HG03520 (cell line): ENCODE results near the gene GPC6.

Source experiments
- ATAC-seq: cut with Tn5 transposase; IDR thresholded peaks from one replicate; pipeline ENCODE4 v1.9.1; 2021; ENCODE audit warnings: mild to moderate bottlenecking, moderate library complexity; ENCODE audit not compliant: unreplicated experiment

Gene GPC6

DNA sequence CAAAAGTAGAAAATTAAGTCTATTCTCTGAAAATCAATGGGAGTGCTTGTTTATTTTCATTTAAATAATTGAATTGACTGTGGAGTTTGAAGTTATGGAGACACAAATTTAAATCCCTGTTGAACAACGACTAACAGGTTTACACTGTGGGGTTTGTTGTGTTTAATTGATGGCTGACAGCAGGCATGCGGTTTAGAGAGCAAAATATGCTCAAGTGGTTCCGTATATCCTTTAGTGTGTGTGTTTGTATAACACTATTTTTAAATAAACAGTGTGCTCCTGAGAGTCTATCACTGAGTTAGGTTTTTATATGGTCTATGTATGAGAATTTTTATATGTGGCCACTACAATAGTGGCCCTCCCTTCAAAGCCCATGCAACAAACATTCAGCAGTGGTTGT lies 332.0 kb downstream of the GPC6 start:
- no peak for ATAC-seq

DNA sequence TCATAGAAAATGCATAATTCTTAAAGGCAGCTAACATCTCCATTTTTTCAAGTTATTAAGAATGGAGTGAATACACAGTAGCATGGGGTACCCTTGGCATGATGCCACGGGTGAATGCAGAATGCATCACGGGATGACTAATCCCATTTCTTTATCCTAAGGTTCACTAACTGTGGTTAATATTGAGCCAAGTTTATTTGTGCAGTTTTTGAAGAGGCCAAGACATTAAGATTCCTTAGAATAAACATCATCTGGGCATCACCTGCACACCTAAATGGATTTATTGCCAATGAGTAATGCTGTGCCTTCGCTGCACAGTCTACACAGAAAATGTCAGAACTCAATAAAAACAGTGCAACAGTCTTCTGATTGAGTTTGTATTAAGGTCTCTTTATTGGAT lies 333.1 kb downstream of the GPC6 start:
- ATAC-seq = no peak

DNA sequence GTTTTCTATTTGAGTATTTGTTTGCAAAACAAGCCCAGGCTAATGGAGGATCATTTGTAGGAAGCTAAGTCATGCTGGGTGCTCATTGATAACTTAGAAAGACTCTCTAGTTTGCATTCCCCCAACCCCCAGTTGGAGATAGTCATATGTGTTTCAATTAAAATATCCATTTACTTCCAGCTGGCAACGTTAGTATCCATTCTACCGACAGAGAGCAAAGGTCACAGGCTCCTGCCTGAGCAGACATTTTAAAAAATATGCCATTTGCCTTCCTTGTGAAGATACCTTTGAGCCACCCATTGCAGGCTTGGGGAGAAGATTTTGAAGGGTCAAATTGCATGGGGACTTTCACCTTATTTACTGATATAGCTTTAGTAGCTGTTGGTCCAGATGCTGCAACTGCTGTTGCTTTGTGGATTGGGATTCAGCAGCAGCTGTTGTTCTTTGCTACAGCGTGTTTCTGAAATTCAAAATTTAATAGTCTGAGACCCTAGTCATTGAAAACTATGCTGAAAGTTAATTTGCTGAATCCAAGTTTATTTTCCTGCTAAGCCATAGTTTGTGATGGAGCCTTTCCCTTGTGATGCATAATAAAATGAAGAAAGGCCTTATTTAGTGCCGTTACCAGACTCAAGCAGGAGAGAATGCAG lies 335.1 kb downstream of the GPC6 start:
- no peak for ATAC-seq

DNA sequence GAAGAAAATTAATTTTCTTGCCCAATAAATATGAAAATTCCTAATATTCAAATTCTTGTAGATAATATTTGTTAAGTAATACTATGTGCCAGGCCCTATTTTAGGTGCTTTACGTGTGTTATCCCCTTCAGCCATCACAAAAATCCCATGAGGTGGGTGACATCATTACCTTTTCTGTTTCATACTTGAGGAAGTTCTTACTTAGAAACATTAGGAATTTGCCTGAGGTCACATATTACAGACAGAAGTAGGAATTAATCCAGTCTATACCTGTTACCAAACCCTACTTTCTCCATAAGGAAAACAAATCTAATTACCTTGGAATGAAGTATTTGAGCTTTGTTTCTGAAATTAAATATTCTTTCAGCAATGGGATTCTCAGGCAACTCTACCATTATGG lies 336.1 kb downstream of the GPC6 start:
- no peak for ATAC-seq

DNA sequence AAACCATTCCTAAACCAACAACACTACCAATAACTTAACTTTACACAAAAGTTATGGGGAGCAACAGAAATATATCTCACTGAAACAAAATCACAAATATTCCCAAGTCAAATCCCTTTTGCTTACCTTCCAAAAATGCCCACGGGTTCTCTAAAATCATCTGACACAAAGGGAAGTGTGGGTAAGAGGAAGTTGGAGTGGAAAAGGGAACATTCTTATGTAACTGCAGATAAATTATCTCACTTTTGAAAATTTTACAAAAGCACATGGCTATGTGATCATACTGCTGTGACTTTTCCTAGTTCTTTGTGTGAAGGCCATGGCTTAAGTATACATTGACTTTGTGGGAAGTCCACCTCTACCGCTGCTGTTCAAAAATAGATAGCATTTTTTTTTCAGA lies 350.5 kb downstream of the GPC6 start:
- ATAC-seq = no peak

DNA sequence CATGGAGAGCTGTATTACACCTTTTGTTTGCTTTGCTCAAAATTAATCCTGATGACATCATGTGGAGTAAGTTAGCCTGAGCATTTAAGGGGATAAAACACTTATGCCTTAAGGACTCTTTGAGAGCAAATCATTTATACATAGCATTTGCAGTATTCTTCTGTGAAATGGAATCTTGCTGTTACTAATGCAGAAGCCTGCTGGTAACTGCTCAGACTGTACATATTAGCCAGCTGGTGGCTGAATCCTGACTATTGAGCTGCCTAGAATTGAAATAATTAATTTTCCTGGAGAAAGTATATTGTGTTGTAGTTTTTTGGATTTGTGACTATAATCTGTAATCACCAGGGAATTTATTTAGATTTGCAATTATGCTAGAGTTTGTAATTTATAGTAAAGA lies 363.2 kb downstream of the GPC6 start:
- no peak for ATAC-seq

DNA sequence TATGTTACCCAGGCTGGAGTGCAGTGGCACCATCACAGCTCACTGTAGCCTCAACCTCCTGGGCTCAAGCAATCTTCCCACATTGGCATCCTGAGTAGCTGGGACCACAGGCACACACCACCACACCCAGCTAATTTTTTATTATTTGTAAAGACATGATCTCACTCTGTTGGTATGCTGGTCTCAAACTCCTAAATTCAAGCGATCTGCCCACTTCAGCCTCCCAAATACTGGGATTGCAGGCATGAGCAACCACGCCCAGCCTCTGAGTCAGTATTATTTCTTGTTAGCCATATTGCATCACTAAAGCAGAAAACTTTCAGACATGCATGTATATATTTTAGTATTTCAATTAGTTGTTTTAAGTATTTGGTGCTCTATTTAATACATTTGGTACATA lies 376.4 kb downstream of the GPC6 start:
- no peak for ATAC-seq

DNA sequence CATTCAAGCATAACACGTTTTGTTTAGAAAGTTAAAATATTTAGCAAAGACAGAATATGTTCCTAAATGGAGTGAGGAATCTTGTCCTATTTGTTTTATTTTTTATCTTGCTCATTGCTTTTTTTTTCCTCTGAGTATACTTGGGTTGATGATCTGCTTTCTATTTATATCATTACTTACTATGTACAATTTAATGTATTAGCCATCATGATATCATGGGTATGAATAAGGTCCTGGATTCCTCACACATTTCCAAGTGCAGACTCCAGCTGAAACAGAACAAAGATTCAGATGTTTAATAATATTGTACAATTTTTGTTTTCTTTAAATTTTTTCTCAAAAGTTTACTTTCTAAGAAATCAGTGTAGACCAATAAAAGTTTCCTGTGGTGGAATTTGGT lies 388.2 kb downstream of the GPC6 start:
- no peak for ATAC-seq

DNA sequence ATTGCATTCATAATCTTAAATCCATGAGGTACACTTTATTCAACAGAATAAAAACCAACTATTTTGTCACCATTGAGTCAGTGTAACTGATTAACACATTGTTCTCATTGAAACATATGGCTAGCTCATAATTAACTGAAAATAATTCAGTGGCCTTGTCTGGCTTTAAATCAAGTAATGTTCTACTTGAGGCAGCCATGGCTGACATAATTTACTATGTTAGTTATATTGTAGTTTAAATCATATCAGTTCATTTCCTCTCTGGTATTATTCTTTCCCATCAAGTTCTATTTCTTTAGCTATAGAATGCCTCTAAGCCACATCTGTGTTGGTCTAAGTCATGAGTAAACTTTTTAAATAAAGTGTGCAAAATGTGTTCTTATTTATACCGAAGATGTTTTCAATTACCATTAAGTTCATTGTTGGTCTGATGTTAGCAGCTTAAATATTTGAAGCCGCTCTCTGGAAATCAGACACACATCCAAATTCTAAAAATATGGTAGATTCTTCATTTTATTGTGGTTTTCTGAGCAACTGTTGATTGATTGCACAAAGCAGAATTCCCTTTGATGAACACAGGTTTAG lies 393.7 kb downstream of the GPC6 start:
- no peak for ATAC-seq

DNA sequence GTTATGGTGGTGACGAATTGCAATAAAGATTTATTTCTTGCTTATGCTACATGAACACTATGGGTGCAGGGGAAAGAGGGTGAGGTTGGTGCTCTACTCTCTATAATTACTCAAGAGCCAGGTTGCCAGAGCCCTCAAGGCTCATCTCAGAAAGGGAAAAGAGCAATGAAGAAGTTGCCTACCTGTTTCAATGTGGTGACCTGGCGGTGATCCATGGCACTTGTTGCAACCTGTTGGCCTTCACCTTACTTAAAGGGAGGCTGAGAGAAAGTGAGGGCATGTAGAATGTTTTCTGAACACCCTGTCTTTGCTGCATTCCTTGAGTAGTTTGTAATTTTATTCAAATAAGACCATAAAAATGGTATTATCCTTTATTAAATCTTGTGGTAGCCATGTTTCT lies 394.4 kb downstream of the GPC6 start:
- ATAC-seq = no peak

DNA sequence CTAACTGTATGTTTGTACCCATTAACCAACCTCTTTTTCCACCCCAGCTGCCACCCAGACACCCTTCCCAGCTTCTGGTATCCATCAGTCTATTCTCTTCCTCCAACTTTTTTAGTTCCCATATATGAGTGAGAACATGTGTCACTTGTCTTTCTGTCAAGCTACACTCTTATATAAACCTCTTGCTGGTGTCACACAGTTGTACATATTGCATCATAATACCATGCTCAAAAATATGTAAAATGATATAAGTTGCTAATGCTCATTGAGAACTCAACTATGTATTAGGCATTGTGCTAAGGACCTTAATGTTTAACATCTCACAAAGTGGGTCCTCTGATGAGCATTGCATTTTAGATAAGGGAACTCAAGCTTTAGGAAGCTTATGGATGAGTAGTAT lies 395.4 kb downstream of the GPC6 start:
- ATAC-seq = no peak

DNA sequence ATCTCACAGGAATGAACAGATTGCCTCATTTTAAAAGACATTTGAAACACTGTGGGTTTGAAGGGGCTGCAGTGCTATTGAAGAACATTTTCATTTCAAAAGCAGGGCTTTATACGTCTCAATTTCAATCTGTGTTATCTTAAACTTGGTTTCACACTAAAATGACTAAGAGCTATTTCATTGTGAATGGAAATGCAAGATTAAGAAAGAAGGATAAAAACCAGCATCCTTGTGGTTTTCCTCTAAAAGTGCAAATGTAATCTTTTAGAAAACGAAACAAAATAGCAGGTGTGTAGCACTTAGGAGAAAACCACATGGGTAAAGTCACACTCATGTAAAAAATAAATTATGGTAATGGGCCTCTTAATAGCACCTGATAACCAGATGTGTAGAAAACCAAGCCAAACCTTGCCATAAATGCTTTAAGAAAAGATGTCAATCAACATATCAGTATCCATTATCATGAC lies 397.7 kb downstream of the GPC6 start:
- no peak for ATAC-seq

DNA sequence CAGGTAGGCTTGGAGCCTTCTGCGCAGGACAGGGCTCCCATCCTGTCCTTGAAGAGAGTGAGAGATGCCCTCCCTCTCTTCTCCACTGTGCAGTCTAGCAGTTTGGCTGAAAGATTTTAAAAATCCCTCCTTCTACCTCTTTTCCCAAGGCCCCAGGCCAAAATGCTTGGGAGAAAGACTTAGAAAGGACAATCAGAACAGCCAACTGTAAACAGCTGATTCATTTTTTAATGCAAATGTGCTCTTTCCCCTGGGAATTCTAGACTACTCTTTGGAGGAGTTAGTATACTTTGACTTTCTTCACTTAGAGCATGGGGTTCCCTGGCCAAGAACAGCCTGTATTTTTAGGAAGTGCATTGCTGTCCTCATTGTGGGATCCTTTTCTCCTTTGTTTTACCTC lies 398.9 kb downstream of the GPC6 start:
- ATAC-seq = no peak

DNA sequence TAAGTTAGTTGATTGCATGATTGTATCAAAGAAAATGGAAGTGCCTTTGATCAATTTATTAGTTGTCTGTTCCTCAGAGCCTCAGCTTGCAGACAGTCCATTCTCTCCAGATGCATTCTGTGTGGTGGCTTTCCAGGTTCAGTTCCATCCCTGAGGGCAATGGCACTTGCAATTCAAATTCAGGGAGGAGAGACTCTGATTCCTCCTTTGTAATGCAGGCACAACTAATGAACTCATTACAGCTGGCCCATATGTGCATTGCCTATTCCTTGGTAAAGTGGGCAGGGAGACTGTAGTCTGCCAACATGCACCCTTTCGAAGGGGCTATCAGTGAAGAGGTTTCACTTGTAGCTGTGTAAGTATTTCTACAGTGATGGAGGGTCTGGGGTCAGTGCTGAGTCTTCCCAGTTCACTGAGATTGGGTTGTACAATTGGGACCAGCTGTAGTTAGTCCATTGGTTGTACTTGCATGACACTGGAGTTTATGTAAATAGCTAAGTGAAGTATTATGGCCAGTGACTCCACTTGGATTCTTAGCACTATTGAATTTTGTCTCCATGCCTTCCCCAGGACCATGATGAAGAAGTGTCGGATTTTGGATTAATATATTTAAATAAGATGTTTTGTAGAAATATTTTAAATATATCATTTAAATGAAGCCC lies 401.7 kb downstream of the GPC6 start:
- no peak for ATAC-seq

DNA sequence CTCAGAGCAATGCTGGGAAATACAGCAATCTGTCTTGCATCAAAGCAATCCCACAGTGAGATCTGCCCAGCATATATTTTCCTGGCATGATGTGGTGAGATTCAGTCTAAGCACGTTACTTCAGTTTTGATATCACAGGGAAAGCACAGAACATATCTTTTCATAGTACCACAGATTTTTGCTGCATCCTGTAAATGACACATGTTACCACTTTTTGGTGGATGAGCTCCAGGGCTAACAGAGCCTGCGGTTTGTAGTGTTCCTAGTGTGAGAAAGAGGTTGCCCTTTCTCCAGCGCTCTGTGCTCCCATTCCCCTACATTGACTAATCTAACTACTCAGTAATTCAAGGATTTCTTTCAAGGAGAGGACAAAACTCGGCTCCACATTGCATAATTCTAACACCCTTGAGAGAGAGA lies 409.0 kb downstream of the GPC6 start:
- ATAC-seq = no peak

DNA sequence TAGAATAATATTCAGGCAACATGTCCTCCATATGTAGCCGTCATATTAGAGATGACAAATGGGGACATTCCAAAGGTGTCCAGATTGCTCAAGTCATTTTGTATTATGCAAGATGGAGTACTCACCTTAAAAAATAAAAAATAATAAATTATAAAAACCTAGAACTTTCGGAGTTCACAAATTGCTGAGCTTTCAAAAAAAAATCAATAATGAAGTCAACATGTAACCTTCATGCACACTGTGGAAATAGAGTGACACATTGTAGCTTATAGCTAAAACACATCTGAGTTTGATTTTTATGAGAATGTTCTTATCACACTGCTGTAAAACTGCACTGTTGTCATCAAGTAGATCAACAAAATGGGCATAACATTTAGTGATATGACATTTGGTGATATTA lies 411.2 kb downstream of the GPC6 start:
- no peak for ATAC-seq

DNA sequence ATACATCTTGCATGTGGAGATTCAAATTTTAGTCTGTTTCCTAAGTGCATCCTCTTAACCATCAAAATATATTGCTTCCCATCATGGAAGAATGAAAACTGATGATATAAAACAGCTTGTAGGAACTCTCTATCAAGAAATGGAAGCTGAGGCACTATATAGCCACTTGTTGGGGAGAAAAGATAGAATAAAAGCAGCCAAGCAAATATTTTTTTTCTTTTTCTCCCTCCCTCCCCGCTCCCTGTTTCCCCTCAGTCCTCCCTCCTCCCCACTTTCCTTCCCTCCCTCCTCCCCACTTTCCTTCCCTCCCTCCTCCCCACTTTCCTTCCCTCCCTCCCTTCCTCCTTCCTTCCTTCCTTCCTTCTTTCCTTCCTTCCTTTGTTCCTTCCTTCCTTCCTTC lies 413.8 kb downstream of the GPC6 start:
- ATAC-seq = no peak

DNA sequence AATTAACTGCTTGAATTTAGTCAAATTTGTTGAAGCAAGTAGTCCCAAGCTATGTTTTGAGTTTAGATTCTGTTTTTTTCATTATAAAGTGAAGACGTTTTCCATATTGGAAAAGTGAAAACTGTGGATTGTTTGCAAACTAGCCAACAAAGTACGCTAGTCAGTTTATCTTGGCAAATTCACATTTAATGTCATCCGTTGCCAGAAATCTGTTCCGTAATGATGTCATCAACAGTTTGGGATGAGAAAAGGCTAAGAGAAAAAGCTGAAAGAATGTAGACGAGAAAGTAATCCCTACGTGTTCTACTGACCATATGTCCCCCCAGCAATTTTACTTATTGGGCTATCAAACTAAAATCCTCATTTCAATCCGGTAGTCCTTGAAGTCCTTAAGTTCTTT lies 419.6 kb downstream of the GPC6 start:
- no peak for ATAC-seq

DNA sequence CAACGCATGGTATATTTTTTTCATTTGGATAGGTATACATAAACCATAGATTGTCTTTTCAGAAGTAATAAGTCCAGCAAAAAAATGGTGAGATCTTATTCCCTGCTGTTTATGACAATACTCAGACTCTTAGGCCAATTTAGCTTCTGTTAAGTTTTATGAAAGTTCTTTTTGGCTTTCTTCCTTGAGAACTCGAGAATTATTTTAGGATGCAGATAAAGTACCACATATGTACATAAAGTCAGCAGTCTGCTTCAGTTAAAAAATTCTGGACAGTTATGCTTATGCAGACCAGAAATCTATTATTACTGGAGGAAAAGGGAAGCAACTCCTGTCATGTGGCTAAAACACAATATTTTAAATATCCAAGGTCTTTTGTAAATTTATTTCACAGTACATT lies 422.9 kb downstream of the GPC6 start:
- ATAC-seq = no peak

DNA sequence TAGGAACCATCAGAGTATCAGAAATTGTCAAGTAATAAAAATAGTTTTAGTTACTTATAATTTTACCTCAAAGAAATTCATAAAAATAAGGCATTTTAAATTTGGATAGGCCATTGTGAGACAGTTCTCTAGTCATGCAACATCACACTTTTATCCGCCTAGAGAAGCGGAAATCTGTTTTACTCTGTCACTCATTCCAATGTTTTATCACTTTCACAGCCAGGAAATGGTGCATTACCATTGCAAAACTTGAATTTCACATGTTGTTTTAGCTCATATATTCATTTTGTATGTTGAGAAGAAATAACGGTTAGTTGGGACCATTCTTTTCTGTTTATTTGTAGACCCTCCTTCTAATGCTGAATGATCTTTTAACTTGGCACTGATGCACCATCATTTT lies 427.2 kb downstream of the GPC6 start:
- no peak for ATAC-seq

DNA sequence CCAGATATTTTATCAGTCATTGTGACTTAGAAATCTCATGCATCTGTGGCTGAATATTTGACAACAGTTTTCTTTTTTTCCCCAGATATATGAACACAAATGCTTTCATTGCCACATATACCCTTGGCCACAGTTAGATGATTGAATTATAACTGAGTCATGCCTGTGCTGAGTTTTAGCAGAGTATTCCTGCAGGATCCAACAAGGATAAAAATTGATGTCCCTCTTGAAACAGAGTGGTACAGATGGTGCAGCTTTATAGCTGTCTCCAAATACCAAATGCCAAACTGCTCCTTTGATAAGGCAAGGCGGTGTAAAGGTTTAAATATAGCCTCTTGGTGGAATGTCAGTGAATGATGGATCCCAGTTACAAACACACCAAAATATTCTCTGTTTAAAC lies 428.5 kb downstream of the GPC6 start:
- no peak for ATAC-seq

DNA sequence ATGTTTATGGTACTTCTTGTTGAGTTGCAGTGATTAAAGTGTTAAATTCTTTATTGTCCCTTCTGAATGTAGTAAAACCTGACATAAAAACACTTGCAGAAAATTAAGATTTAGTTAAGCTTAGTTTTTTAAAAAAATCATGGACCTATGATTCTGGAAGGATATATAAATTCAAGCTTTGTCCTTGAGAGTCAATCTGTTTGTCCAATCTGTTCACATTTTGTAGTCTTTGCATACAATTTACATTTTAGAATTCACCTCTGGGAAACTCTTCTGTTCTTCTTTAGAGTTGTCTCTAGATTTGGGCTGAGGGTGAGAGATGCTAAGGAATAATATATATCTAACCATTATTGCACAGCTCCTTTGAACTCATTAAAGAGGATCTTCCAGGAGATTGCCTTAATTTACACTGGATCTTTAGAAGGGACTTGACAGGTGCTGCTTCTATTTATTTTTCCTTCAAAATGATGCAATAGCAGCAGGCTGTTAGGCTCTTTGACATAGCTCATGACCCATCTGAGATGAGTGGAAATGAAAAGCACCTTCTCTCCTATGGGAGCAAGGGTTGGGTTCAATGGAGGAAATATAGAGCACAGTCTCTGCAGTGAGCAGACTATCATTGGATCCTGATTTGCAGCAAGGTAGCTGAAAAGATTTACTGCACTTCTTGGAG lies 433.9 kb downstream of the GPC6 start:
- ATAC-seq = no peak
